DND-41 (cell line): ENCODE results near the gene CLCN7.

ENCODE experiments used
- CTCF ChIP-seq: IDR thresholded peaks from 2 replicates; pipeline ENCODE4 v1.5.1; 2012; ENCODE audit warnings: borderline replicate concordance, low read length, moderate library complexity, mild to moderate bottlenecking; ENCODE audit not compliant: poor library complexity, severe bottlenecking; ENCODE audit errors: extremely low read depth
- EZH2 ChIP-seq: IDR thresholded peaks from 3 replicates; pipeline ENCODE4 v1.6.1; 2012; ENCODE audit warnings: borderline replicate concordance, low read depth, mild to moderate bottlenecking, moderate library complexity, low read length, inconsistent platforms; ENCODE audit not compliant: severe bottlenecking

GRCh38 chr16:1464894-1465566 is 9.8 kb downstream of the CLCN7 start:
- TF ChIP-seq EZH2 (no peak), CTCF (no peak)
